A673 (cell line): Measurements from ENCODE around the gene ACTMAP. TPM values are rescaled to one million over a fixed set of nuclear protein-coding genes. Genes with fewer than 3 reads are reported as not detected.
A peak's percentile ranks its signal among the peaks of the same experiment; 100 is the strongest.

Experiments used
- Bru-seq: library from RNA; stranded (reverse); fragments of 400-500 nt; gene quantifications from one replicate; lab custom pipeline; 2021; lab: Mats Ljungman, UMichigan
- BruChase-seq, 2 experiments: library from RNA; stranded (reverse); fragments of 400-500 nt; gene quantifications; one replicate each; lab custom pipeline; 2021; lab: Mats Ljungman, UMichigan
- BruUV-seq: library from RNA; stranded (reverse); fragments of 400-500 nt; replicated peaks from 2 replicates; lab custom pipeline; 2021; lab: Mats Ljungman, UMichigan
- CTCF ChIA-PET: fragments of 300-600 bp; sonication (Branson Sonifier 250); formaldehyde crosslinking; loops from one replicate; lab custom pipeline; 2022; ENCODE audit warnings: antibody characterized with exemption; lab: Charles Lee
- POLR2A ChIA-PET: fragments of 300-600 bp; sonication (Branson Sonifier 250); formaldehyde crosslinking; loops from one replicate; lab custom pipeline; 2022; ENCODE audit warnings: antibody characterized with exemption; ENCODE audit not compliant: low non-redundant PET; lab: Charles Lee
- DNase-seq: peaks from one replicate; pipeline ENCODE4 v3.0.0-alpha.2; 2015; ENCODE audit warnings: low spot score
- H3K27ac ChIP-seq: fragments of 200-600 bp; sonication (generic); 2 replicates; pipeline ENCODE4 v1.5.1; 2016; ENCODE audit warnings: mixed run types, low read depth, mild to moderate bottlenecking, mixed read lengths, antibody characterized with exemption, low read length; ENCODE audit not compliant: poor library complexity, severe bottlenecking
- H3K27me3 ChIP-seq: fragments of 200-600 bp; sonication (generic); replicated peaks from 2 replicates; pipeline ENCODE4 v1.6.1; 2017; ENCODE audit warnings: mixed run types, low read depth, mild to moderate bottlenecking, mixed read lengths, antibody characterized with exemption, low read length; ENCODE audit not compliant: insufficient read depth, poor library complexity
- H3K36me3 ChIP-seq: fragments of 200-600 bp; sonication (generic); 2 replicates; pipeline ENCODE4 v1.6.1; 2016; ENCODE audit warnings: mixed run types, mild to moderate bottlenecking, mixed read lengths, antibody characterized with exemption, low read length; ENCODE audit not compliant: insufficient read depth, poor library complexity, severe bottlenecking
- H3K4me1 ChIP-seq: fragments of 200-600 bp; sonication (generic); 2 replicates; pipeline ENCODE4 v1.6.1; 2017; ENCODE audit warnings: mixed run types, mild to moderate bottlenecking, mixed read lengths, antibody characterized with exemption, low read length; ENCODE audit not compliant: insufficient read depth, poor library complexity, severe bottlenecking
- H3K4me3 ChIP-seq: fragments of 200-600 bp; sonication (generic); 2 replicates; pipeline ENCODE4 v1.5.1; 2016; ENCODE audit warnings: low read depth, mixed run types, mild to moderate bottlenecking, mixed read lengths, low read length; ENCODE audit not compliant: poor library complexity, severe bottlenecking
- H3K9me3 ChIP-seq: fragments of 200-600 bp; sonication (generic); 2 replicates; pipeline ENCODE4 v1.6.1; 2016; ENCODE audit warnings: mixed run types, low read depth, mild to moderate bottlenecking, mixed read lengths, antibody characterized with exemption, low read length; ENCODE audit not compliant: poor library complexity, severe bottlenecking
- EZH2 ChIP-seq: fragments of 200-600 bp; sonication (generic); IDR thresholded peaks from 2 replicates; pipeline ENCODE4 v1.6.1; 2017; ENCODE audit warnings: borderline replicate concordance, low read depth, mild to moderate bottlenecking, mixed read lengths, antibody characterized with exemption, low read length; ENCODE audit not compliant: poor library complexity, severe bottlenecking
- intact Hi-C: fragments of 100-400 bp; cut with micrococcal nuclease; formaldehyde crosslinking; loops from one replicate; pipeline ENCODE4 v1.10.0; 2022; ENCODE audit not compliant: unreplicated experiment
- long read RNA-seq: library from polyadenylated mRNA; stranded (forward); transcript quantifications from one replicate; pipeline ENCODE4 v2.0.0, GENCODE V29; 2022
- total RNA-seq: library from RNA; stranded (reverse); gene quantifications from 2 replicates; pipeline ENCODE4 v1.2.3, GENCODE V29; 2021
- TF ChIP-seq, protein P1 (sequence below): fragments of 300-800, 200-600 bp; sonication (generic); conservative IDR thresholded peaks from 2 replicates; pipeline ENCODE4 v1.5.1; 2017; ENCODE audit warnings: low read depth, mild to moderate bottlenecking, antibody characterized with exemption, low read length, moderate library complexity, mixed read lengths

Gene ACTMAP, protein sequence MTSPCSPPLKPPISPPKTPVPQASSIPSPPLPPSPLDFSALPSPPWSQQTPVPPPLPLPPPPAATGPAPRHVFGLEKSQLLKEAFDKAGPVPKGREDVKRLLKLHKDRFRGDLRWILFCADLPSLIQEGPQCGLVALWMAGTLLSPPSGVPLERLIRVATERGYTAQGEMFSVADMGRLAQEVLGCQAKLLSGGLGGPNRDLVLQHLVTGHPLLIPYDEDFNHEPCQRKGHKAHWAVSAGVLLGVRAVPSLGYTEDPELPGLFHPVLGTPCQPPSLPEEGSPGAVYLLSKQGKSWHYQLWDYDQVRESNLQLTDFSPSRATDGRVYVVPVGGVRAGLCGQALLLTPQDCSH
- total RNA-seq = 17.1 and 20.8 TPM in 2 replicates
- percentile 60 among the genes with signal in this experiment for Bru-seq, nascent RNA
- BruChase-seq, experiment 1, labeled RNA remaining after a 2-hour chase = percentile 66 among the genes with signal in this experiment
- percentile 71 among the genes with signal in this experiment for BruChase-seq, experiment 2, labeled RNA remaining after a 6-hour chase
- long read RNA-seq, partial matches to known transcripts = 5 of 24 reads
- long read RNA-seq, other reads (novel, unspliced or antisense) = 13 of 24 reads

DNA sequence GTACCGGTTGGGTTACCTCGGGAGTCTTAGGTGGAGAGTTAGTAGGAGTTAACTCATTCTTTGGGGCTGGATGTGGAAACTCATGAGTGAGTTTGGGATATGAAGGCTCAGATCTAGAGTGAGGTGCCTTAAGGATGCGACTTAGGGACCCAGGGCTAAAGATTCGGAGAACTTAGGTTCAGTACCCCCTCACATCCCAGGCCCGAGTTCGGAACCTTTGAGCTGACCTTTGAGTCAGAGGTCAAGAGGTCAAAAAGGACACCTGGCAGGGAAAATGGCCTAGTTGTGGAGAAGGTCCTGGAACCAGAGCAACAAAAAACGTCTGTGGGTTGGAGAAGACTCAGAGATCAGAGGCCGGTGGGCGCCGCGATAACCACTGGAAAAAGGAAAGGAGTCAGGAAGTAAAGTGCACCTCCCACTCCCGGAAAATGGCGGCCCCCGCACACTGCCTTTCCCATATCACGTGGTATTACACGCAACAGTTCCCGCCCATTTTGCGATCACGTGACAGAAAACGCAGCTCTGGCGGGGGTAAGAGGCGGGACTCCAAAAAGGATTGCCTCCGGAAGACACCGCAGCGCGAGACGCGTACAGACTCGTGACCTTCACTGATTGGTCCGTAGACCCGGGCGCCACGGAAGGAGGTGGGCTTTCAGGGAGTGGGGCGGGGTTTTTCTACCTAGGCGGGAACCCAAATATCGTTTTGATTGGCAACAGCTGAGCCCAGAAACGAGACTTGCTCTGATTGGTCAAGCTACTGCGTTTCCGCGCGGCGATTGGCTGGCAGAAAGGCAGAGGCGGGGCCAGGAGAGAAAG, at the start of gene ACTMAP:
Gene ACTMAP (minus strand): TSS at position 420 of the 816 bp plus-strand sequence. CDS start 674 bp downstream, outside the sequence.
- DNase-seq = peak; percentile 100
- peaks cover 4% of the 10 kb centered on the region for H3K36me3 ChIP-seq
- H3K4me3 ChIP-seq = peak within 1 kb of the TSS; percentile 90
- no peaks in the 10 kb centered on the region for H3K9me3 ChIP-seq
- no peaks in the 10 kb centered on the region for H3K27me3 ChIP-seq
- intact Hi-C loops = loop anchor here (1.0 to 2.0 kb wide), 2 partner anchors 28 to 49 kb away; partner anchors contain the start of genes EGLN2 and RAB4B
- ChIA-PET POLR2A (interaction anchor here (0.5 to 0.7 kb wide), 3 partner anchors 28 to 420 kb away, joined by 3 read pairs; partner anchors contain the start of gene RAB4B), CTCF (interaction anchor here (1.0 to 1.1 kb wide), 2 partner anchors 28 to 56 kb away, joined by 3 to 4 read pairs; no protein-coding TSS in a partner anchor)
- peak within 1 kb of the TSS; percentile 97 for H3K27ac ChIP-seq
- no peak for TF ChIP-seq EZH2
- TF ChIP-seq, protein P1, sequence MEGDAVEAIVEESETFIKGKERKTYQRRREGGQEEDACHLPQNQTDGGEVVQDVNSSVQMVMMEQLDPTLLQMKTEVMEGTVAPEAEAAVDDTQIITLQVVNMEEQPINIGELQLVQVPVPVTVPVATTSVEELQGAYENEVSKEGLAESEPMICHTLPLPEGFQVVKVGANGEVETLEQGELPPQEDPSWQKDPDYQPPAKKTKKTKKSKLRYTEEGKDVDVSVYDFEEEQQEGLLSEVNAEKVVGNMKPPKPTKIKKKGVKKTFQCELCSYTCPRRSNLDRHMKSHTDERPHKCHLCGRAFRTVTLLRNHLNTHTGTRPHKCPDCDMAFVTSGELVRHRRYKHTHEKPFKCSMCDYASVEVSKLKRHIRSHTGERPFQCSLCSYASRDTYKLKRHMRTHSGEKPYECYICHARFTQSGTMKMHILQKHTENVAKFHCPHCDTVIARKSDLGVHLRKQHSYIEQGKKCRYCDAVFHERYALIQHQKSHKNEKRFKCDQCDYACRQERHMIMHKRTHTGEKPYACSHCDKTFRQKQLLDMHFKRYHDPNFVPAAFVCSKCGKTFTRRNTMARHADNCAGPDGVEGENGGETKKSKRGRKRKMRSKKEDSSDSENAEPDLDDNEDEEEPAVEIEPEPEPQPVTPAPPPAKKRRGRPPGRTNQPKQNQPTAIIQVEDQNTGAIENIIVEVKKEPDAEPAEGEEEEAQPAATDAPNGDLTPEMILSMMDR = no peak
- TSS peak; percentile 96 for BruUV-seq
- H3K4me1 ChIP-seq = peaks cover 8% of the 10 kb centered on the region

DNA sequence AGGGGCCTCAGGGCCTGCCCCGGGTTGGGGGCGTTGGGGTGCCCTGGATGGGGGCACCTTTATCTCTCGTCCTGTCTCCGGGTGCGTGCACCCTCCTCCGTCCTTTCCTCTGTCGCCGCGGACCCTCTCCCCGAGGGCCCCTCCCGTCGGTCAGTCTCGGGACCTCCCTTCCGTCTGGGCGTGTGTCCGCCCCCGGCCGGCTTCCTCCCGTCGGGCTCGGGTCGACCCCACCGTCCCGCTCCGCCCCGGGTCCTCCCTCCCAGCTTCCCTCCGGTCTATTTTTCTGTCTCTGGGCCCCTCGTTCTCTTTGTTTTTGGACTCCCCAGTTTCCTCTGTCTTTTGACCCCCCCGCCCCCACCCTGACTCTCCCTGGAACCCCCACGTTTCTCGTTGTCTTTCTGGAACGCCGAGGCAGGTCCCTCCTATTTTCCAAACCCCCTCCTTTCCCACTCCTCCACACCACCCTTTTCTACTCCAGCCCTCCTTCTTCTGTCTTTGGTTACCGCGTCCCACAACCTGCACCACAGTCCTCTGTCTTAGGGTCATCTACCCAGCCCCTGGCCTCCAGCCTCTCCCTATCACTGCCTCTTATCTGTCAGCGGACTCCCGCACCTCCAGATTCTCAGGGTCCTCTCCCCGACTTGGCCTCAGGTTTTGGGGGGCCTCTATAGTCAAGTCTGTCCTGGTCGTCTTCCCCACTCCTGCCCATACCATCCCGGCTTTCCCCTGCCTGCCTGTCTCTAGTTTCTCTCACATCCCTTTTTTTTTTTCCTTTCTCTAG, 49.5 kb upstream of the ACTMAP start:
- no peaks in the 10 kb centered on the region for H3K9me3 ChIP-seq
- POLR2A ChIA-PET = no interaction called here

More for the DNA sequence above, 49.5 kb upstream of the ACTMAP start:
- BruUV-seq = no TSS peak
- Histone ChIP-seq H3K4me1 (peaks cover 47% of the 10 kb centered on the region), H3K4me3 (peak overlapping the region; percentile 97), H3K36me3 (peaks cover 25% of the 10 kb centered on the region), H3K27ac (peak overlapping the region; percentile 88), H3K27me3 (no peaks in the 10 kb centered on the region)
- TF ChIP-seq, protein P1 = no peak
- no peak for TF ChIP-seq EZH2
- CTCF ChIA-PET = interaction anchor here (0.6 kb wide), 1 partner anchor 226 kb away, joined by 5 read pairs; no protein-coding TSS in a partner anchor
- intact Hi-C loops = loop anchor here (2.0 to 10.0 kb wide), 2 partner anchors 49 to 85 kb away; partner anchors contain the start of genes ACTMAP, COQ8B, ITPKC and SNRPA
- no peak for DNase-seq
